ENCODE measurements around the gene MAP3K1. TPM values are rescaled to one million over a fixed set of nuclear protein-coding genes. Genes with fewer than 3 reads are reported as not detected.

The MAP3K1 gene
- total RNA-seq, 6 donors from 2014 or later: 10.9 to 29.2 (median 23.3) TPM

GRCh38 chr5:56858777-56859442, 43.6 kb downstream of the MAP3K1 start:
- WGBS, 2 donors: 67 to 77% methylated on average over 2 of the region's 2 CpGs
- Histone ChIP-seq H3K27ac (no peak overlapping the region), H3K36me3 (peaks cover 2 to 38% (median 13%) of the 10 kb centered on the region in 4 donors), H3K9me3 (no peaks in the 10 kb centered on the region), H3K4me3 (no peak overlapping the region), H3K4me1 (peaks cover 8 to 26% (median 20%) of the 10 kb centered on the region in 4 donors), H3K27me3 (no peaks in the 10 kb centered on the region)
- TF ChIP-seq EP300 (IDR thresholded peaks at IDR 0.05) (no peak), POLR2AphosphoS5 (IDR thresholded peaks at IDR 0.05) (no peak), POLR2A (IDR thresholded peaks at IDR 0.05) (no peak)
- ATAC-seq (ENCODE audit: low FRiP score in 2 of 2) (no peak), DNase-seq (no peak)

- ATAC-seq (ENCODE audit: low FRiP score in 2 of 2): no peak
- Histone ChIP-seq H3K9me3 (no peaks in the 10 kb centered on the region), H3K36me3 (peaks cover 12 to 65% (median 20%) of the 10 kb centered on the region in 4 donors), H3K4me1 (peaks cover 0 to 4% (median 0%) of the 10 kb centered on the region in 4 donors), H3K27me3 (no peaks in the 10 kb centered on the region), H3K27ac (no peak overlapping the region), H3K4me3 (no peak overlapping the region)
- DNase-seq: no peak
- 82 to 92% methylated on average over 4 of the region's 4 CpGs for WGBS, 2 donors
- TF ChIP-seq CTCF (IDR thresholded peaks at IDR 0.05) (no peak), POLR2AphosphoS5 (IDR thresholded peaks at IDR 0.05) (no peak), EP300 (IDR thresholded peaks at IDR 0.05) (no peak), POLR2A (IDR thresholded peaks at IDR 0.05) (no peak)
These were observed 46.6 kb downstream of the MAP3K1 start for GRCh38 chr5:56861893-56862485.

GRCh38 chr5:56862909-56863308, 47.6 kb downstream of the MAP3K1 start:
- H3K36me3 ChIP-seq: peaks cover 16 to 62% (median 20%) of the 10 kb centered on the region in 4 donors
- ATAC-seq (ENCODE audit: low FRiP score in 2 of 2) (no peak), DNase-seq (no peak)
- no peaks in the 10 kb centered on the region for H3K9me3 ChIP-seq
- WGBS, 2 donors: 89 to 94% methylated on average over 3 of the region's 3 CpGs
- no peak overlapping the region for H3K4me3 ChIP-seq
- no peaks in the 10 kb centered on the region for H3K27me3 ChIP-seq
- TF ChIP-seq POLR2A (IDR thresholded peaks at IDR 0.05) (no peak), POLR2AphosphoS5 (IDR thresholded peaks at IDR 0.05) (no peak), EP300 (IDR thresholded peaks at IDR 0.05) (no peak)
- H3K27ac ChIP-seq: no peak overlapping the region
- no peaks in the 10 kb centered on the region for H3K4me1 ChIP-seq

GRCh38 chr5:56871777-56872176, 56.4 kb downstream of the MAP3K1 start:
- H3K4me3 ChIP-seq: no peak overlapping the region
- WGBS, 2 donors: 68 to 82% methylated on average over 2 of the region's 2 CpGs
- H3K27me3 ChIP-seq: no peaks in the 10 kb centered on the region
- H3K27ac ChIP-seq: no peak overlapping the region
- no peaks in the 10 kb centered on the region for H3K4me1 ChIP-seq
- TF ChIP-seq POLR2A (IDR thresholded peaks at IDR 0.05): no peak
- TF ChIP-seq POLR2AphosphoS5 (IDR thresholded peaks at IDR 0.05): no peak
- no peak for TF ChIP-seq EP300 (IDR thresholded peaks at IDR 0.05)
- TF ChIP-seq CTCF (IDR thresholded peaks at IDR 0.05): no peak
- DNase-seq: no peak
- ATAC-seq (ENCODE audit: low FRiP score in 2 of 2): no peak
- H3K9me3 ChIP-seq: no peaks in the 10 kb centered on the region
- peaks cover 11 to 84% (median 29%) of the 10 kb centered on the region in 4 donors for H3K36me3 ChIP-seq

GRCh38 chr5:56873056-56873455, 57.7 kb downstream of the MAP3K1 start:
- TF ChIP-seq POLR2AphosphoS5 (IDR thresholded peaks at IDR 0.05): no peak
- TF ChIP-seq POLR2A (IDR thresholded peaks at IDR 0.05): no peak
- TF ChIP-seq CTCF (IDR thresholded peaks at IDR 0.05): no peak
- Histone ChIP-seq H3K27me3 (no peaks in the 10 kb centered on the region), H3K4me1 (no peaks in the 10 kb centered on the region), H3K4me3 (no peak overlapping the region), H3K9me3 (no peaks in the 10 kb centered on the region), H3K36me3 (peaks cover 6 to 86% (median 29%) of the 10 kb centered on the region in 4 donors), H3K27ac (no peak overlapping the region)
- DNase-seq (no peak), ATAC-seq (ENCODE audit: low FRiP score in 2 of 2) (no peak)
- WGBS, 2 donors: 41 to 58% methylated on average over 3 of the region's 3 CpGs

Measured in upper lobe of left lung (tissue), 6 donors.